Measurements from ENCODE around the gene GP1BA. TPM values are rescaled to one million over a fixed set of nuclear protein-coding genes. Genes with fewer than 3 reads are reported as not detected.
"Not testable (repeated sequence)": the region's sequence is repeated elsewhere in the genome, so short reads cannot be mapped to it uniquely, and the experiment has no call there.

GP1BA gene
- total RNA-seq, 2 donors from 2014 or later, result 0.11 TPM; not detected in 1

DNA sequence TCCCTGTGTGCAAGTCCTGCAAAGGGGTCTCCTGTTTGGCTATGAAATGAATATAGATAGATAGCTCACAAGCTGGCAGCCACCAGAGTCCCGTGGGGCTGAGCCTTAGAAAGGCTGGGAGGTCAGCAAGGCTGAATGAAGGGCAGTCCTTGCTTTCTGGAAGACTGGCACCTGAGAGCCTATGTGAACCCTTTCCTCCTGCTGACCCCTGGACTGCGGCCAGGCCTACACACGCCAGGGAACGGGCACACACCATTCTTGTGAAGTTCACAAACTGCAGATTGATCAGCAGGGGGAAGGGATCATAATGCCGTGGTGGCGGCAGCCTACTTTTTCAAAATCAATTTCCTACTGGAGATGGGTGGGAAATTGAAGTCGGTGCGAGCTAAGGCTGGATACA lies 33.7 kb upstream of the GP1BA start:
- peaks cover 15% of the 10 kb centered on the region for H3K4me1 Mint-ChIP-seq
- no peaks in the 10 kb centered on the region for H3K27me3 Mint-ChIP-seq
- H3K27ac Mint-ChIP-seq, result peak overlapping the region; percentile 72
- peaks cover 36% of the 10 kb centered on the region for H3K36me3 Mint-ChIP-seq (ENCODE audit: low read depth)
- peak overlapping the region; percentile 74 for H3K4me3 Mint-ChIP-seq
- no peaks in the 10 kb centered on the region for H3K9me3 Mint-ChIP-seq
- no peak for ATAC-seq (replicated peaks)

DNA sequence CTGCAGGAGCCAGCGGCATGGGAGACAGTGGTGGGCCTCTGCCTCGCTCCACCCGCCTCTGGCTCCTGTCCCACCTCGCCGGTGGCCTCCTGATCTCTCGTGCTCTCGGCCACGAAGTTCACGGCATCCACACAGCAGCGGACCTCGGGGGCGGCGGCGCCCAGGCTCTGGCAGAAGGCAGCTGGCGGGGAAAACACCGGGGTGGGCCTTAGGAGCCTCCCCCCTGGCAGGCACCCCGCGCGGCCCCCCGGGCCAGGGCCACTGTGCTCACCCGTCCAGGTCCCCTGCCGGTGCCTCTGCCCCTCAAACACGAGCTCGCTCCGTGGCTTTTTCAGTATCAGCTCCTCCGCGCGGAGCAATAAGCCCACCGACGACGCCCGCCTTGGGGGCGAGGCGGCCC lies 33.1 kb upstream of the GP1BA start:
- H3K4me1 Mint-ChIP-seq, result peaks cover 20% of the 10 kb centered on the region
- no peaks in the 10 kb centered on the region for H3K9me3 Mint-ChIP-seq
- H3K4me3 Mint-ChIP-seq, result peak overlapping the region; percentile 93
- no peak overlapping the region for H3K27ac Mint-ChIP-seq
- ATAC-seq (replicated peaks), result no peak
- peaks cover 34% of the 10 kb centered on the region for H3K36me3 Mint-ChIP-seq (ENCODE audit: low read depth)
- H3K27me3 Mint-ChIP-seq, result no peaks in the 10 kb centered on the region

- no peaks in the 10 kb centered on the region for H3K27me3 Mint-ChIP-seq
- H3K9me3 Mint-ChIP-seq, result no peaks in the 10 kb centered on the region
- peaks cover 27% of the 10 kb centered on the region for H3K36me3 Mint-ChIP-seq (ENCODE audit: low read depth)
- H3K4me3 Mint-ChIP-seq, result peak within 1 kb of the TSS; percentile 93
- peaks cover 20% of the 10 kb centered on the region for H3K4me1 Mint-ChIP-seq
- peak; percentile 82 for ATAC-seq (replicated peaks)
- H3K27ac Mint-ChIP-seq, result peak within 1 kb of the TSS; percentile 87
Measured at GRCh38 chr17:4899341-4900230, 32.5 kb upstream of the GP1BA start, which contains the start of gene C17orf107. Gene C17orf107 (plus strand): TSS chr17:4899536. CDS start chr17:4899763, 227 bp downstream.

DNA sequence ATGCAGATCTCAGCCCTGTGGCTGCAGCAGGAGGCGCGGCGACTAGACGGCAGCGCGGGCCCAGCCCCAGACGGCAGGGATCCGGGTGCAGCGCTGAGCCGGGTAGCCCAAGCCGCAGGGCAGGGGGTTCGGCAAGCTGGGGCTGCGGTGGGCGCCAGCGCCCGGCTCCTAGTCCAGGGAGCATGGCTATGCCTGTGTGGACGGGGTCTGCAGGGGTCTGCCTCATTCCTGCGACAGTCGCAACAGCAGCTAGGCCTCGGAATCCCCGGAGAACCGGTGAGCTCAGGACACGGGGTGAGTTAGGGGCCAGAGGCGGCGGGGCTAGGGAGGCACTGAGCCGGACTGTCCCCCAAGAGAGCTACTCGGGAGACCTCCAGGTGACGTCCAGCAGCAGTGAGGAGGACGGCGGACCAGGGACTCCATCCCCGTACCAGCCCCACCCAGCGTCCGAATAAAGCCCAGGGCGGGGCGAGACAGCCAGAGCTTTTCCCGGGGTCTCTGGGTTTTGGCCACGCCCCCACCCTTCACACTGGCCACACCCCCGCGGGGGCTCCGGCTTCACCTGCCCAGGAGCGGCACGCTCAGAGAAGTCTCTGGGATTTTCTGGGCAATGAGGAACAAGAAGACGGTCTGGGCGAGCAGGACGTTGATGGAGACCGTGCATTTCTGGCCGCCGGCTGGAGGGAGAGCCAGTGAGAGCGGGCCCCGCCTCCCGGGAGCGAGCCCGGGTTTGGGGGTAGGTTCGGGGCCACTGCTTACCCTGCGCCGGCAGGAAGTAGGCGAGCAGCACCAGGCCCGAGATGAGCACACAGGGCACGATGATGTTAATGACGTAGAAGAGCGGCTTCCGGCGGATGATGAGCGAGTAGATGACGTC lies 31.6 kb upstream of the GP1BA start:
- ATAC-seq (replicated peaks), result no peak
- H3K27ac Mint-ChIP-seq, result peak overlapping the region; percentile 87
- H3K9me3 Mint-ChIP-seq, result no peaks in the 10 kb centered on the region

GRCh38 chr17:4901108-4901647 lies 30.9 kb upstream of the GP1BA start:
- no peak for ATAC-seq (replicated peaks)
- Mint-ChIP-seq H3K4me3 (peak overlapping the region; percentile 93), H3K4me1 (peaks cover 20% of the 10 kb centered on the region), H3K27ac (no peak overlapping the region), H3K27me3 (no peaks in the 10 kb centered on the region), H3K9me3 (no peaks in the 10 kb centered on the region), H3K36me3 (ENCODE audit: low read depth) (peaks cover 11% of the 10 kb centered on the region)

More for the DNA sequence above, 31.6 kb upstream of the GP1BA start:
- Mint-ChIP-seq H3K4me1 (peaks cover 20% of the 10 kb centered on the region), H3K36me3 (ENCODE audit: low read depth) (peaks cover 18% of the 10 kb centered on the region), H3K4me3 (peak overlapping the region; percentile 93), H3K27me3 (no peaks in the 10 kb centered on the region)

DNA sequence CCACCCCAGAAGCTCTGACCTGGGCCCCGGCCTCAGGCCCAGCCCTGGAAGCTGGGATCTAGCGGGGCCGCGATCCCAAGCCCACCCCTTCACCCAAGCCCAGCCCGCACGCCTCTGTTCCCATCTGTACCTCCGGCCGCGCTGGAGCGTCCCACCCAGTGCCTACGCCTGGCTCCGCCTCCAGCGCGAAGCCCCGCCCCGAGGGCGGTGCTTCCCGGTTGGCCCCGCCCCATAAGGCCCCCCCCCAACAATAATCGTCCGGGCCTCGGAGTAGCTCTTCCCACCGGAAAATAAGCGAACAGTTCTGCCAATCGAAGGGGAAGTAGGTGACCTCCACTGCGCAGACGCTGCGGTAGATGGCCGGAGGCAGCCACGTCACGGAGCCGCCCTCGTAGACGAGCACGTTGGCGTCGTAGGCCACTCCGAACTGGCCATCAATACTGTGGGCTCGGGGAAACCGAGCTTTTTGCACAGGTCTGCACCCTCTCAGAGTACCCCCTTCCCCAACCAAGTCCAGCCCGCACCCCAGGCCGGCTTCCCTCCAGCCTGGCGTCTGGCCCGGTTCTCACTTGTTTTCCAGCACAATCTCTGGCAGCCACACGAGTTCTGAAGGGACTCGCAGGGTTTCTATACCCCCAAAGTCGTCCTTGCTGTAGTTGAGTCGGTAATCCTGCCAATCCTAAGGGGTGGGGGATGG lies 30.3 kb upstream of the GP1BA start:
- Mint-ChIP-seq H3K4me3 (peak overlapping the region; percentile 66), H3K36me3 (ENCODE audit: low read depth) (peaks cover 9% of the 10 kb centered on the region), H3K27me3 (no peaks in the 10 kb centered on the region), H3K4me1 (peaks cover 20% of the 10 kb centered on the region), H3K9me3 (no peaks in the 10 kb centered on the region), H3K27ac (no peak overlapping the region)
- no peak for ATAC-seq (replicated peaks)

DNA sequence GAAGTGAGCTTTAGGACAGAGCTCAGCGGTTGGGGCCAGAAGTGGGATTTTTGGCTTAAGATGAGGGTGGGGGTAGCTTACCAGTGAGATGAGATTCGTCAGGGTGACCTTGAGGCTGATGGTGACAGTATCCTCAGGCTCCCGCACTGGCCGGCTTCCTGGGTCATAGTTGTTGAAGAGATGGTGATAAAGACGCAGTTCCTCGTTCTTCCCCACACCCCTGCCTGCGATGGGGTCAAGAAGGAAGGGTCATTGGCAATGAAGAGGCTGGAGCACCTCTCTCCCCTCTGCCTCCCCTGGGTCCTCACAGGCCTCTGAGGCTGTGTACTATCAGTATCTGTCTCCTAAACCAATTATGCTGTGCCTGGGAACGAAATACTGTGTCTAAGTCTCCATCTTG lies 29.5 kb upstream of the GP1BA start:
- peaks cover 9% of the 10 kb centered on the region for H3K36me3 Mint-ChIP-seq (ENCODE audit: low read depth)
- H3K4me3 Mint-ChIP-seq, result peak overlapping the region; percentile 66
- H3K27me3 Mint-ChIP-seq, result no peaks in the 10 kb centered on the region
- H3K27ac Mint-ChIP-seq, result peak overlapping the region; percentile 62
- peaks cover 20% of the 10 kb centered on the region for H3K4me1 Mint-ChIP-seq
- H3K9me3 Mint-ChIP-seq, result no peaks in the 10 kb centered on the region
- no peak for ATAC-seq (replicated peaks)

DNA sequence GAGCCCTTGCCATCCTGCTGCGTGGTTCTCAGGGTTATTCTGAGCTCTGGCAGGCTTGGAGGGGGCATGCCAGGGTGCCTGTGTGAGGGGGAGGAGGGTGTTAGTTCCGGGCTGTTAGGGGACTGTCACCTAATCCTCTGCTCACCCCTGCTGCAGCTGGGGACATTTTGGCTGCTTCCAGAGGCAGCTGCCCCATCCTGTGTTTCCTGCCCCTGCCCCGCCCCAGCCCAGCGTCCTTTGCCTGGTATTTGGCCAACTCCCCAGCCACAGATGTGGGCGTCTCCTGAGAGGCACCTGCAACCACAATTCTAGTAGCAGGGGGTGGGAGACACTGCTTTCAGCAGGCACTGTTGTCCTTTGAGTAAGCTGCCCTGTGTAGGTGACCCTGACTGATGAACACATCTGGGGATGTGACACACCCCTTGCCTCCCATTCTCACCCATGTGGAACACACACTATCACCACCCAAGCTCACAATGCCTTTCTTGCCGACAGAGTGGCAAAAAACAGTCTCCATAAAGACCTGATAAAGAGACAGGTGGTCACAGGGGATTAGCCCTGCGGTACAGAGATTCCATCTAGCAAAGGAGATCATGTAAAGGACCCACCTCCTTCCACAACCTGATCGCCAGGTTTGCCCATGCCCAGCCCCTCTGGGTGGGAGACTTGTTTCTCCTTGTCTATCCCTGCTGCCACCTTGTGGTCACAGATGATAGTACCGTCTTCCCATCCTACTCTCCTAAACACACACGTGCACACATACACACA lies 28.8 kb upstream of the GP1BA start, which contains the start of gene CHRNE:
Gene CHRNE, minus strand, starts transcription at position 48 of the 768 bp plus-strand sequence. Its CDS starts 35 bp downstream, at position 13.
- H3K4me3 Mint-ChIP-seq, result peak within 1 kb of the TSS; percentile 66
- ATAC-seq (replicated peaks), result peak; percentile 77
- no peaks in the 10 kb centered on the region for H3K27me3 Mint-ChIP-seq
- H3K4me1 Mint-ChIP-seq, result peaks cover 18% of the 10 kb centered on the region
- peak within 1 kb of the TSS; percentile 62 for H3K27ac Mint-ChIP-seq
- peaks cover 9% of the 10 kb centered on the region for H3K36me3 Mint-ChIP-seq (ENCODE audit: low read depth)
- no peaks in the 10 kb centered on the region for H3K9me3 Mint-ChIP-seq

DNA sequence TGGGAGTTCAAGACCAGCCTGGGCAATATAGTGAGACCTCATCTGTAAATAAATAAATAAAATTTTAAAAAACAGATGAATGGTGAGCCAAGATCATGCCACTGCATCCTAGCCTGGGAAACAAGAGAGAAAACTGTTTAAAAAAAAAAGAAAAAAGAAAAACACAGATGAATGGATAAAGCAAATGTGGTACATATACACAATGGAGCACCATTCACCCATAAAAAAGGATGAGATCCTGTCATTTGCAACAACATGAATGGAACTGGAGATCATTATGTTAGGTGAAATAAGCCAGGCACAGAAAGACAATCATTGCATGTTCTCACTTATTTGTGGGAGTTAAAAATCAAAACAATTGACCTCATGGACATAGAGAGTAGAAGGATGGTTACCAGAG lies 25.4 kb upstream of the GP1BA start:
- H3K9me3 Mint-ChIP-seq; H3K4me3 Mint-ChIP-seq; H3K27ac Mint-ChIP-seq; H3K27me3 Mint-ChIP-seq; ATAC-seq (replicated peaks); H3K36me3 Mint-ChIP-seq (ENCODE audit: low read depth): not testable (repeated sequence)
- H3K4me1 Mint-ChIP-seq, result peaks cover 14% of the 10 kb centered on the region

DNA sequence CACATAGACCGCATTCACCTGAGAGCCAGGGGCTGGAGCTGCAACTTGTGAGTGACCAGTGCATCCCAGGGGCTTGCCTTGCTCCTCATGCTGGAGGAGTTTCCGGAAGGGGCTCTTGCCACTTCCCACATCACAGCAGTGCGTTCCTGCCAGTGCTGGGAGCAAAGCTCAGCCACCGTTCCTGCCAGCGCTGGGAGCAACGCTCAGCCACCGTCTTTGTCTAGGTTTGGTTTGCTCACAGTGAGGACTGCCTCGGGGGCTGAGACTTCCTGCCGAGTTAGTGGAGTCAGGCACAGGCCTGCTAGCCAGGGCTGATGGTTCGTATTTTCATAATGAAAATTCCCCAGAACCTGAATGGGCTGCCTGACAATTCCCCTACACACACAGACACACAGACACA lies 23.8 kb upstream of the GP1BA start:
- ATAC-seq (replicated peaks), result no peak
- no peak overlapping the region for H3K27ac Mint-ChIP-seq
- no peak overlapping the region for H3K4me3 Mint-ChIP-seq

GRCh38 chr17:4908711-4909496 lies 23.2 kb upstream of the GP1BA start:
- Mint-ChIP-seq H3K36me3 (ENCODE audit: low read depth) (no peaks in the 10 kb centered on the region), H3K27me3 (no peaks in the 10 kb centered on the region), H3K27ac (no peak overlapping the region), H3K4me1 (no peaks in the 10 kb centered on the region), H3K9me3 (no peaks in the 10 kb centered on the region), H3K4me3 (no peak overlapping the region)
- peak; percentile 98 for ATAC-seq (replicated peaks)

More for the DNA sequence above, 23.8 kb upstream of the GP1BA start:
- H3K36me3 Mint-ChIP-seq (ENCODE audit: low read depth), result no peaks in the 10 kb centered on the region
- H3K4me1 Mint-ChIP-seq, result peaks cover 6% of the 10 kb centered on the region
- H3K27me3 Mint-ChIP-seq, result no peaks in the 10 kb centered on the region
- H3K9me3 Mint-ChIP-seq, result no peaks in the 10 kb centered on the region

GRCh38 chr17:4913994-4914393 lies 18.1 kb upstream of the GP1BA start:
- no peak for ATAC-seq (replicated peaks)
- Mint-ChIP-seq H3K4me1 (no peaks in the 10 kb centered on the region), H3K36me3 (ENCODE audit: low read depth) (no peaks in the 10 kb centered on the region), H3K27ac (no peak overlapping the region), H3K27me3 (no peaks in the 10 kb centered on the region), H3K4me3 (no peak overlapping the region), H3K9me3 (no peaks in the 10 kb centered on the region)

GRCh38 chr17:4914551-4914950 lies 17.5 kb upstream of the GP1BA start:
- H3K9me3 Mint-ChIP-seq; H3K4me3 Mint-ChIP-seq; H3K27ac Mint-ChIP-seq; H3K4me1 Mint-ChIP-seq; ATAC-seq (replicated peaks); H3K27me3 Mint-ChIP-seq; H3K36me3 Mint-ChIP-seq (ENCODE audit: low read depth): not testable (repeated sequence)
